ENCODE results near the gene ASTN2.

ASTN2 gene

GRCh38 chr9:116635908-116636307 lies 778.9 kb downstream of the ASTN2 start:
- TF ChIP-seq, protein P1, sequence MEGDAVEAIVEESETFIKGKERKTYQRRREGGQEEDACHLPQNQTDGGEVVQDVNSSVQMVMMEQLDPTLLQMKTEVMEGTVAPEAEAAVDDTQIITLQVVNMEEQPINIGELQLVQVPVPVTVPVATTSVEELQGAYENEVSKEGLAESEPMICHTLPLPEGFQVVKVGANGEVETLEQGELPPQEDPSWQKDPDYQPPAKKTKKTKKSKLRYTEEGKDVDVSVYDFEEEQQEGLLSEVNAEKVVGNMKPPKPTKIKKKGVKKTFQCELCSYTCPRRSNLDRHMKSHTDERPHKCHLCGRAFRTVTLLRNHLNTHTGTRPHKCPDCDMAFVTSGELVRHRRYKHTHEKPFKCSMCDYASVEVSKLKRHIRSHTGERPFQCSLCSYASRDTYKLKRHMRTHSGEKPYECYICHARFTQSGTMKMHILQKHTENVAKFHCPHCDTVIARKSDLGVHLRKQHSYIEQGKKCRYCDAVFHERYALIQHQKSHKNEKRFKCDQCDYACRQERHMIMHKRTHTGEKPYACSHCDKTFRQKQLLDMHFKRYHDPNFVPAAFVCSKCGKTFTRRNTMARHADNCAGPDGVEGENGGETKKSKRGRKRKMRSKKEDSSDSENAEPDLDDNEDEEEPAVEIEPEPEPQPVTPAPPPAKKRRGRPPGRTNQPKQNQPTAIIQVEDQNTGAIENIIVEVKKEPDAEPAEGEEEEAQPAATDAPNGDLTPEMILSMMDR (IDR thresholded peaks at IDR 0.05; ENCODE audit: low read depth, low read length, missing control alignments), result no peak
- Histone ChIP-seq H3K27me3 (replicated peaks) (no peaks in the 10 kb centered on the region), H3K36me3 (replicated peaks) (no peaks in the 10 kb centered on the region), H3K4me3 (ENCODE audit: low read depth, low read length) (no peak overlapping the region), H3K27ac (no peak overlapping the region)
- in situ Hi-C loops (cut with HindIII; ENCODE audit: low pct_ligation_motif_present, low sequenced_read_pairs), result no loop called here
- no peak for DNase-seq

DNA sequence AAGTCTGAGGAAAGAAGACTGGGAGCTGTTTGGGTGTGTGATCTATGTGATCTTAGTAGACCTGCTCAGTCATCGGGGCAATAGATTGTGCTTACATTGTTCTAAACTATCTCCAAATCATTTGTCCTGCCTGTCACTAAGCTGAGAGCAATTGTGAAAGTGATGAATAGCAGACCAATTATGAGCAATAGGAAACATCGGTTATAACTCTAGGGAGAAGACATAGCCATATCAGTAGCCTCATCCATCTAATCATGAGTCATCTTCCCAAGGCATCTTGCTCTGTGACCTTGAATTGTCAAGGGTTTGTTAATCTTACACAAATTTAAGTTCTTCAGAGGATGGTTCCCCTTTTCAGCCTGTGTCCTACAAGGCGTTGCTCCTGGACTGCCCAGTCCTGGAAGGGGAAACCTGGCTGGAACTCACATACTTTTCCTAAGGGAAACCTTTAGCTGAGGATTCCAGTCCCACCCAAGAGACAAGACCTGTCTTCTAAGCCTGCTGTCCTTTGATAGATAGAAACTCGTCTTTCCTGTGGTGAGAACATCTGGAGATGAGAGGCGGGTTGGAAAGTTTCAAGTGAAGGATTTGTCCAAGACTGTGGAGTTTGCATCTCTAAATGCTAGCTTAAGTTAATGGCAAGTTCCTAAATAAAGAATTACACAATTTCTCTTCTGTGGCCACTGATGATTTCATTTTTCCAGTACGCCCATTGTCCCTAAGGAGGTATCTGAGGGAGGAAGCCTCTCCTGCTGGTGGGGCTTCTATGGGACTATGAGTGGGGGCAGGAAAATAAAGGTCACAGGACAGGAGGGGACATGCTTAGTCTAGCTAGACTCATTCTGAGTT lies 781.6 kb downstream of the ASTN2 start:
- in situ Hi-C loops (cut with HindIII; ENCODE audit: low pct_ligation_motif_present, low sequenced_read_pairs), result no loop called here
- no peaks in the 10 kb centered on the region for H3K36me3 ChIP-seq (replicated peaks)
- DNase-seq, result peak; percentile 46
- no peak overlapping the region for H3K4me3 ChIP-seq (ENCODE audit: low read depth, low read length)
- TF ChIP-seq, protein P1 (IDR thresholded peaks at IDR 0.05; ENCODE audit: low read depth, low read length, missing control alignments), result no peak
- no peaks in the 10 kb centered on the region for H3K27me3 ChIP-seq (replicated peaks)
- no peak overlapping the region for H3K27ac ChIP-seq

DNA sequence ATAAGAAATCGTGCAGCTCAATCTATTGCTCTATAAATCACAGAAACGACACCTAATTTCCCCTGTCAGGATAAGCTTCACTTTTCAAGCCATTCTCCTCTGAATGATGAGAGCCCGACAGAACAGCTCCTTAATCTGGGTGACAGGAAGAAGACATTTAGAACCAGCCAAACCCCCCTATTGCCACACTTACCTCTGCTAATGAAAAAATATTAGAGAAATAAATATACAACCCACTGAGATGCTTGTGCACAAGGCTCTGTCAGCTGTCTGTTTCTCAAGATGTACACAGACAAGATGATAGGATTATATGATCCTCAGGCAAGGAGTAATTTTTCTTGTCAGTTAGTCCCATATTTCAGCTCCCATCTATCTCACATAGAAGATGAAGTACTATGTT lies 785.2 kb downstream of the ASTN2 start:
- no peak for DNase-seq
- TF ChIP-seq, protein P1 (IDR thresholded peaks at IDR 0.05; ENCODE audit: low read depth, low read length, missing control alignments), result no peak
- no peaks in the 10 kb centered on the region for H3K27me3 ChIP-seq (replicated peaks)
- no peaks in the 10 kb centered on the region for H3K36me3 ChIP-seq (replicated peaks)
- no peak overlapping the region for H3K27ac ChIP-seq
- in situ Hi-C loops (cut with HindIII; ENCODE audit: low pct_ligation_motif_present, low sequenced_read_pairs), result no loop called here
- H3K4me3 ChIP-seq (ENCODE audit: low read depth, low read length), result no peak overlapping the region

GRCh38 chr9:116628716-116629115 lies 786.1 kb downstream of the ASTN2 start:
- no peaks in the 10 kb centered on the region for H3K36me3 ChIP-seq (replicated peaks)
- peak; percentile 52 for DNase-seq
- H3K4me3 ChIP-seq (ENCODE audit: low read depth, low read length), result no peak overlapping the region
- H3K27ac ChIP-seq, result no peak overlapping the region
- H3K27me3 ChIP-seq (replicated peaks), result no peaks in the 10 kb centered on the region
- in situ Hi-C loops (cut with HindIII; ENCODE audit: low pct_ligation_motif_present, low sequenced_read_pairs), result no loop called here
- TF ChIP-seq, protein P1 (IDR thresholded peaks at IDR 0.05; ENCODE audit: low read depth, low read length, missing control alignments), result no peak

DNA sequence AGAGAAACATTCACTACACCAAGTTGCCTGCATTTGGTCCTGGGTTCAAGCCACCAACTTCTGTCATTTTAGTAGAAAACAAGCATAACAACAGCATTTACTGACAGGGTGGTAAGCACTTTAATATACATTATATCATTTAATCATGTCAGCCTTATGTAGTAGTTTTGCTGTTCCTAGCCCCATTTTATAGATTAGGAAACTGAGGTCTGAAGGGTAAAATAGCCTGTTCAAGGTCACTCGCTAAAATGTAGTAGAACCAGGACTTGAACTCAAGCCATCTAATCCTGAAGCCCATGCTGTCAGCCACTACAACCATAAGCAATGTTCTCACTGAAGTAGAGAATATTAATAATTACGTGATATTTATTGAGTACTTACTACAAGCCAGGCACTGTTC lies 787.4 kb downstream of the ASTN2 start:
- in situ Hi-C loops (cut with HindIII; ENCODE audit: low pct_ligation_motif_present, low sequenced_read_pairs), result no loop called here
- H3K4me3 ChIP-seq (ENCODE audit: low read depth, low read length), result no peak overlapping the region
- no peak overlapping the region for H3K27ac ChIP-seq
- no peaks in the 10 kb centered on the region for H3K36me3 ChIP-seq (replicated peaks)
- TF ChIP-seq, protein P1 (IDR thresholded peaks at IDR 0.05; ENCODE audit: low read depth, low read length, missing control alignments), result no peak
- no peak for DNase-seq
- no peaks in the 10 kb centered on the region for H3K27me3 ChIP-seq (replicated peaks)

- Histone ChIP-seq H3K27ac (no peak overlapping the region), H3K4me3 (ENCODE audit: low read depth, low read length) (no peak overlapping the region), H3K36me3 (replicated peaks) (no peaks in the 10 kb centered on the region), H3K27me3 (replicated peaks) (no peaks in the 10 kb centered on the region)
- in situ Hi-C loops (cut with HindIII; ENCODE audit: low pct_ligation_motif_present, low sequenced_read_pairs), result no loop called here
- TF ChIP-seq, protein P1 (IDR thresholded peaks at IDR 0.05; ENCODE audit: low read depth, low read length, missing control alignments), result no peak
- no peak for DNase-seq
These were observed 788.1 kb downstream of the ASTN2 start for GRCh38 chr9:116626762-116627161.

Data from brain microvascular endothelial cell (primary cell).